ENCODE data around the gene GARNL3.

The GARNL3 gene

GRCh38 chr9:127305838-127306226, 41.3 kb downstream of the GARNL3 start:
- H3K4me3 ChIP-seq (ENCODE audit: low read depth, low read length) = no peak overlapping the region
- no peak for TF ChIP-seq CTCF (IDR thresholded peaks at IDR 0.05; ENCODE audit: control insufficient read depth, extremely low read depth, insufficient read depth)
- no peak for DNase-seq (ENCODE audit: low read depth)

- TF ChIP-seq CTCF (IDR thresholded peaks at IDR 0.05; ENCODE audit: control insufficient read depth, extremely low read depth, insufficient read depth) = no peak
- no peak overlapping the region for H3K4me3 ChIP-seq (ENCODE audit: low read depth, low read length)
- DNase-seq (ENCODE audit: low read depth) = no peak
These were observed 43.2 kb downstream of the GARNL3 start for GRCh38 chr9:127307802-127308201.

- DNase-seq (ENCODE audit: low read depth) = no peak
- TF ChIP-seq CTCF (IDR thresholded peaks at IDR 0.05; ENCODE audit: control insufficient read depth, extremely low read depth, insufficient read depth) = no peak
- no peak overlapping the region for H3K4me3 ChIP-seq (ENCODE audit: low read depth, low read length)
These were observed 44.3 kb downstream of the GARNL3 start for GRCh38 chr9:127308652-127309434.

GRCh38 chr9:127309715-127310114, 45.1 kb downstream of the GARNL3 start:
- no peak for DNase-seq (ENCODE audit: low read depth)
- no peak overlapping the region for H3K4me3 ChIP-seq (ENCODE audit: low read depth, low read length)
- no peak for TF ChIP-seq CTCF (IDR thresholded peaks at IDR 0.05; ENCODE audit: control insufficient read depth, extremely low read depth, insufficient read depth)

GRCh38 chr9:127311239-127311741, 46.7 kb downstream of the GARNL3 start:
- peak; percentile 41 for TF ChIP-seq CTCF (IDR thresholded peaks at IDR 0.05; ENCODE audit: control insufficient read depth, extremely low read depth, insufficient read depth)
- peak; percentile 60 for DNase-seq (ENCODE audit: low read depth)
- no peak overlapping the region for H3K4me3 ChIP-seq (ENCODE audit: low read depth, low read length)

- DNase-seq (ENCODE audit: low read depth) = no peak
- H3K4me3 ChIP-seq (ENCODE audit: low read depth, low read length) = no peak overlapping the region
- no peak for TF ChIP-seq CTCF (IDR thresholded peaks at IDR 0.05; ENCODE audit: control insufficient read depth, extremely low read depth, insufficient read depth)
These were observed 48.5 kb downstream of the GARNL3 start for GRCh38 chr9:127313042-127313560.
